GM12891 (cell line): Measurements from ENCODE around the gene GVQW3.

Experiments
- PAX5 ChIP-seq: IDR thresholded peaks from 2 replicates; pipeline ENCODE4 v1.6.1; 2011; ENCODE audit warnings: low read length, moderate library complexity, mild to moderate bottlenecking; ENCODE audit not compliant: insufficient read depth, severe bottlenecking
- POLR2A ChIP-seq: IDR thresholded peaks from 2 replicates; pipeline ENCODE4 v1.6.1; 2011; ENCODE audit warnings: low read depth, low read length, control low read depth
- POLR2AphosphoS5 ChIP-seq: IDR thresholded peaks from 2 replicates; pipeline ENCODE4 v1.6.1; 2011; ENCODE audit warnings: low read depth, low read length, control low read depth
- TAF1 ChIP-seq: IDR thresholded peaks from 2 replicates; pipeline ENCODE4 v1.6.1; 2011; ENCODE audit warnings: low read depth, low read length, control low read depth

- TF ChIP-seq TAF1 (no peak), POLR2A (no peak), POLR2AphosphoS5 (no peak), PAX5 (no peak)
Observed at GRCh38 chr11:76388408-76388807, 7.3 kb downstream of the GVQW3 start.
